ENCODE measurements around the gene CFAP107. TPM values are rescaled to one million over a fixed set of nuclear protein-coding genes. Genes with fewer than 3 reads are reported as not detected.

Gene CFAP107
- total and polyA plus RNA-seq, 2 experiments from 2014 or later = not detected

DNA sequence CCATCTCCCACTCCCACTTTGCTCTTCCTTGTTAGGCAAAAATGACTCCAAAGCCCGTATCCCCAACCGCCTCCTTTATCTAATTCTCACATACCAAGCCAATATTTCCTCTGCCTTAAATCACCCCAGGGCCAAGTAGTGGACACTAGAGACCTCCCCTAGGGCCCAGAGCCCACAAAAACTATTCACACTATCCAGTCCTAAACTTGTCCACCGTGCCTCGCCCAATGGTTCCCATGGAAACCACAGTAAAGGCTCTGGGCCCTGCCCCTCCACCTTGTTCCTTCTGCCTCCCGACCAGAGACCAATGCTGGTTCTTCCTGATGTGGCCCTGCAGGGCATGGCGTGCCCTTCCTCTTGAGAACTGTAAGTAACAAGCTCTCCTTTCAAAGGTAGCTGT, 11.8 kb downstream of the CFAP107 start:
- H3K36me3 ChIP-seq (replicated peaks; ENCODE audit: insufficient read depth, low read depth) = no peaks in the 10 kb centered on the region
- 86% methylated on average over 6 of the region's 6 CpGs for WGBS (ENCODE audit: low lambda C conversion rate, missing lambda C conversion rate)
- no peak overlapping the region for H3K4me3 ChIP-seq
- peaks cover 8% of the 10 kb centered on the region for H3K4me1 ChIP-seq (ENCODE audit: insufficient read depth)
- no peaks in the 10 kb centered on the region for H3K9me2 ChIP-seq (replicated peaks; ENCODE audit: insufficient read depth)
- H3K27ac ChIP-seq = no peak overlapping the region
- H4K20me1 ChIP-seq (ENCODE audit: insufficient read depth, poor library complexity, severe bottlenecking) = no peaks in the 10 kb centered on the region
- H3K79me2 ChIP-seq = no peaks in the 10 kb centered on the region
- no peak for DNase-seq (ENCODE audit: low spot score)
- H3K27me3 ChIP-seq = no peaks in the 10 kb centered on the region
- TF ChIP-seq EZH2phosphoT487 (IDR thresholded peaks at IDR 0.05; ENCODE audit: low read depth, severe bottlenecking, unreplicated experiment) (no peak), EZH2 (IDR thresholded peaks at IDR 0.05; ENCODE audit: borderline replicate concordance) (no peak)
- TF ChIP-seq, protein P1, sequence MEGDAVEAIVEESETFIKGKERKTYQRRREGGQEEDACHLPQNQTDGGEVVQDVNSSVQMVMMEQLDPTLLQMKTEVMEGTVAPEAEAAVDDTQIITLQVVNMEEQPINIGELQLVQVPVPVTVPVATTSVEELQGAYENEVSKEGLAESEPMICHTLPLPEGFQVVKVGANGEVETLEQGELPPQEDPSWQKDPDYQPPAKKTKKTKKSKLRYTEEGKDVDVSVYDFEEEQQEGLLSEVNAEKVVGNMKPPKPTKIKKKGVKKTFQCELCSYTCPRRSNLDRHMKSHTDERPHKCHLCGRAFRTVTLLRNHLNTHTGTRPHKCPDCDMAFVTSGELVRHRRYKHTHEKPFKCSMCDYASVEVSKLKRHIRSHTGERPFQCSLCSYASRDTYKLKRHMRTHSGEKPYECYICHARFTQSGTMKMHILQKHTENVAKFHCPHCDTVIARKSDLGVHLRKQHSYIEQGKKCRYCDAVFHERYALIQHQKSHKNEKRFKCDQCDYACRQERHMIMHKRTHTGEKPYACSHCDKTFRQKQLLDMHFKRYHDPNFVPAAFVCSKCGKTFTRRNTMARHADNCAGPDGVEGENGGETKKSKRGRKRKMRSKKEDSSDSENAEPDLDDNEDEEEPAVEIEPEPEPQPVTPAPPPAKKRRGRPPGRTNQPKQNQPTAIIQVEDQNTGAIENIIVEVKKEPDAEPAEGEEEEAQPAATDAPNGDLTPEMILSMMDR (IDR thresholded peaks at IDR 0.05; ENCODE audit: poor library complexity) = no peak
- H2AFZ ChIP-seq = no peak overlapping the region
- no peak overlapping the region for H3K4me2 ChIP-seq
- H3K9me3 ChIP-seq (ENCODE audit: low read depth) = no peaks in the 10 kb centered on the region

DNA sequence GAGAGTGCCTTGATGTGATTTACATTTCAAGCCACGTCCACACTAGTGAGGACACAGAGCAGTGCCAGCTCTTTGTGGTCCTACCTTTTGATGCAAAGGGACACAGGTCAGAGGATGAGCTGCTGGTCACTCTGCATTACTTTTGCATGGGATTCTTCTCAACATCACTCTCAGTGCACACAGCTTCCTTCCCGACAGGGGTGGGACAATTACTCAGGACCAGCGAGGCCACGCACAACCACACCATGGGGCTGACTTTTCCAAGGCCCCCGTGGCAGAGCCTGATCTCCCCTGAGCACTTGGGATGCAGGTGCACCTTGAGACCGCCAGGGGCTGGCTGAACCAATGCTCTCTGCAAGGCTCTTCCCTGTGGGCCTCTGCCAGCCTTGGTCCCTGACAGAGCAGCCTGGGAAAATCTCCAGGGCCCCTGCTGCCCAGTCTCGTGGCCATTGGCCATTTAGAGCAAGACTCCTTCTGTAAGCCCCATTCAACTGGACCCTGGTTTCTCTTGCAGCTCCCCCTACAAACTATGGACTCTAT, 14.3 kb downstream of the CFAP107 start:
- no peaks in the 10 kb centered on the region for H3K9me3 ChIP-seq (ENCODE audit: low read depth)
- H3K27me3 ChIP-seq = no peaks in the 10 kb centered on the region
- DNase-seq (ENCODE audit: low spot score) = no peak
- 66% methylated on average over 7 of the region's 7 CpGs for WGBS (ENCODE audit: low lambda C conversion rate, missing lambda C conversion rate)
- H3K36me3 ChIP-seq (replicated peaks; ENCODE audit: insufficient read depth, low read depth) = no peaks in the 10 kb centered on the region
- H4K20me1 ChIP-seq (ENCODE audit: insufficient read depth, poor library complexity, severe bottlenecking) = no peaks in the 10 kb centered on the region
- no peak overlapping the region for H3K27ac ChIP-seq
- H3K4me2 ChIP-seq = no peak overlapping the region
- no peaks in the 10 kb centered on the region for H3K79me2 ChIP-seq
- H3K4me1 ChIP-seq (ENCODE audit: insufficient read depth) = peaks cover 8% of the 10 kb centered on the region
- H2AFZ ChIP-seq = no peak overlapping the region
- no peak for TF ChIP-seq EZH2phosphoT487 (IDR thresholded peaks at IDR 0.05; ENCODE audit: low read depth, severe bottlenecking, unreplicated experiment)
- TF ChIP-seq, protein P1 (IDR thresholded peaks at IDR 0.05; ENCODE audit: poor library complexity) = no peak
- TF ChIP-seq EZH2 (IDR thresholded peaks at IDR 0.05; ENCODE audit: borderline replicate concordance) = no peak
- no peak overlapping the region for H3K4me3 ChIP-seq
- no peaks in the 10 kb centered on the region for H3K9me2 ChIP-seq (replicated peaks; ENCODE audit: insufficient read depth)

GRCh38 chr1:12761781-12762180, 15.8 kb downstream of the CFAP107 start:
- Histone ChIP-seq H2AFZ (no peak overlapping the region), H3K27me3 (no peaks in the 10 kb centered on the region), H3K4me2 (no peak overlapping the region), H3K27ac (no peak overlapping the region), H3K9me3 (ENCODE audit: low read depth) (no peaks in the 10 kb centered on the region), H4K20me1 (ENCODE audit: insufficient read depth, poor library complexity, severe bottlenecking) (no peaks in the 10 kb centered on the region), H3K36me3 (replicated peaks; ENCODE audit: insufficient read depth, low read depth) (no peaks in the 10 kb centered on the region), H3K4me1 (ENCODE audit: insufficient read depth) (peaks cover 1% of the 10 kb centered on the region), H3K9me2 (replicated peaks; ENCODE audit: insufficient read depth) (no peaks in the 10 kb centered on the region), H3K4me3 (no peak overlapping the region), H3K79me2 (no peaks in the 10 kb centered on the region)
- DNase-seq (ENCODE audit: low spot score) = no peak
- TF ChIP-seq EZH2 (IDR thresholded peaks at IDR 0.05; ENCODE audit: borderline replicate concordance) (no peak), EZH2phosphoT487 (IDR thresholded peaks at IDR 0.05; ENCODE audit: low read depth, severe bottlenecking, unreplicated experiment) (no peak)
- 93% methylated on average over 5 of the region's 5 CpGs for WGBS (ENCODE audit: low lambda C conversion rate, missing lambda C conversion rate)

- no peak overlapping the region for H2AFZ ChIP-seq
- H4K20me1 ChIP-seq (ENCODE audit: insufficient read depth, poor library complexity, severe bottlenecking) = no peaks in the 10 kb centered on the region
- no peaks in the 10 kb centered on the region for H3K4me1 ChIP-seq (ENCODE audit: insufficient read depth)
- H3K4me2 ChIP-seq = no peak overlapping the region
- H3K79me2 ChIP-seq = no peaks in the 10 kb centered on the region
- 89% methylated on average over 7 of the region's 7 CpGs for WGBS (ENCODE audit: low lambda C conversion rate, missing lambda C conversion rate)
- DNase-seq (ENCODE audit: low spot score) = no peak
- H3K9me2 ChIP-seq (replicated peaks; ENCODE audit: insufficient read depth) = no peaks in the 10 kb centered on the region
- TF ChIP-seq EZH2 (IDR thresholded peaks at IDR 0.05; ENCODE audit: borderline replicate concordance) = no peak
- H3K27ac ChIP-seq = no peak overlapping the region
- no peaks in the 10 kb centered on the region for H3K36me3 ChIP-seq (replicated peaks; ENCODE audit: insufficient read depth, low read depth)
- no peaks in the 10 kb centered on the region for H3K9me3 ChIP-seq (ENCODE audit: low read depth)
- H3K27me3 ChIP-seq = no peaks in the 10 kb centered on the region
- no peak overlapping the region for H3K4me3 ChIP-seq
These were observed 16.8 kb downstream of the CFAP107 start for GRCh38 chr1:12762766-12763165.

Measured in hepatocyte (in vitro differentiated cells).